ENCODE results near the gene ZNF74. TPM values are rescaled to one million over a fixed set of nuclear protein-coding genes. Genes with fewer than 3 reads are reported as not detected.

ZNF74 gene
- total and polyA plus RNA-seq, 5 experiments from 2014 or later: 6.7 to 14.5 (median 10.7) TPM

DNA sequence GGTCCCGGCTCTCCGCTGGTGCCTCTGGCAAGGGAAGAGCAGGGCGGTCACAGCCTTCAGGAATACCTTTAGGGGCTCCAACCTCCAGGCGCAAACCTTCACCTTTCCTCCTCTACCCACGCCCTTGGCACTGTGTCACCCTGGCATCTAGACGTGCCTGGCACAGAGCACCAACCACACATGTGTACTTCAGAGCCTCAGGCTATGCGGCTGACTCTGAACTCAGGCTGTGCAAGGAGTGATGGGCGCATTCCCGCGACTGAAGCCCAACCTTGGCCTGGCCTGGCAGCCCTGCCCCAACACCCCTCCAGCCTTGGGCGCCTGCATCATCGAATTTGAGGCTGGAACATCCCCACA lies 32.3 kb downstream of the ZNF74 start:
- Mint-ChIP-seq H3K4me3 (peak overlapping the region in 7 of 10 donors; percentile 4 to 50 (median 38)), H3K36me3 (peaks cover 0 to 2% (median 0%) of the 10 kb centered on the region in 3 donors), H3K27ac (no peak overlapping the region), H3K27me3 (peaks cover 11 to 37% (median 17%) of the 10 kb centered on the region in 5 donors), H3K4me1 (peaks cover 6 to 36% (median 28%) of the 10 kb centered on the region in 4 donors), H3K9me3 (peaks cover 0 to 2% (median 0%) of the 10 kb centered on the region in 9 donors)
- no peak for ATAC-seq
- POLR2A ChIA-PET: no interaction called here
- no peak for DNase-seq

DNA sequence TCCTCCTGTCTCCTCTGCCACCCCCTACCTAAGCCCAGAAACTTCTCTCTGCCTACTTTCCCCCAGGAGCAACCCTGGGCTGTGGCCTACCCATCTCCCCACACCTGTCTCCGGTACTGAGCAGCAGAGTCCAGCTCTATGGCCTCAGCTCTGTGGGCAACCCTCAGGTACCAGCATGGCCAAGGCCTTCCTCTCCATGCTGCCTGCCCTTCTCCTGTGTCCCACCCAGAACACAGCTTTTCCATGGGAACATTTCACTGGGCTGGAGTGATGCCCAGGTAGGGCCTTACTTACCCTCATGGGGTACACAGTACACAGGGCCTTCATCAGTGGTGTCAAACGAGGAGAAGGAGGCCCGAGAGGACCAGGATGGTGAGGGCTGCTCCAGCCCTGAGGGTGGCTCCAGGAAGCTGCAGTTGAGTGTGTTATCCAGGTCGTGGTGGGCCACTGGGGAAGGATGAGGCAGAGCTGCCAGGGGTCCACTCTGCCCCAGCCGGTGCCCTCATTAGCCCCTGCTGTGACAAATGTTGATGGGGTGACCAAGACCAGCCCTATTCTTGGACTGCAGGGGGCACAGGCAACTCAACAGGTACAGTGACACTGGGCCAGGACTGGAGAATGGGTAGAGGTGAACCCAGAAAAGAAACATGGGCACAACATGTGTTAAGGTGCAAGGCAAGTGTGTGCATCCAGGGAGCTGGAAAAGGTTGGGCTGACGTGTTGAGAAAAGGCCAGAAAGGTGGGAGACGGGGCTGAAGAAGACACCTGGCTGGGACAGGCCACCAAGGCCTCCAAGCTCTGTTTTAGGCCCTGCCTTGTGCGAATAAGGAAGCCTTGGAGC lies 33.4 kb downstream of the ZNF74 start:
- H3K4me1 Mint-ChIP-seq: peaks cover 8 to 36% (median 33%) of the 10 kb centered on the region in 4 donors
- H3K27ac Mint-ChIP-seq: peak overlapping the region in 2 of 10 donors; percentile 57 to 68
- H3K4me3 Mint-ChIP-seq: peak overlapping the region; percentile 35 to 79 (median 48)
- peaks cover 0 to 2% (median 0%) of the 10 kb centered on the region in 3 donors for H3K36me3 Mint-ChIP-seq
- POLR2A ChIA-PET: interaction anchor here (0.6 to 4.1 kb wide), 3 partner anchors 9 to 37 kb away, joined by 3 to 35 read pairs (median 3); no protein-coding TSS in a partner anchor
- H3K9me3 Mint-ChIP-seq: peaks cover 0 to 2% (median 0%) of the 10 kb centered on the region in 9 donors
- DNase-seq (no peak), ATAC-seq (no peak)
- H3K27me3 Mint-ChIP-seq: peaks cover 11 to 44% (median 19%) of the 10 kb centered on the region in 5 donors

DNA sequence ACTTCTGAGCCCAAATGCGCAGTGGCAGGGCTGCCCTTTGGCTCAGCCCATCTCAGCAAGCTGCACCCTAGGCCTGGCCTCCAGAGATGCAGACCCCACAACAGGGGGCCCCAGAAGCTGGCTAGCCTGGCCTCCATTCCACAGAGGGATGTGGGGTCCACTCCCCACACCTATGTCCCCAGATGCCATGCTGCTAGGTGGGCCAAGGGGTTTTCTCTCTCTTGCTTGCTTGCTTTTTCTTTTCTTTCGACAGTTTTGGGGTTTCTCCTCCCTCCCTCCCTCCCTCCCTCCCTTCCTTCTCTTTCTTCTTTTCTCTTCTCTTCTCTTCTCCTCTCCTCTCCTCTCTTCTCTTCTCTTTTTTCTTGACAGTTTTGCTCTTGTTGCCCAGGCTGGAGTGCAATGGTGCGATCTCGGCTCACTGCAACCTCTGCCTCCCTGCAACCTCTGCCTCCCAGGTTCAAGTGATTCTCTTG lies 34.0 kb downstream of the ZNF74 start:
- ATAC-seq: no peak
- H3K27me3 Mint-ChIP-seq: peaks cover 12 to 51% (median 22%) of the 10 kb centered on the region in 5 donors
- H3K9me3 Mint-ChIP-seq: peaks cover 0 to 2% (median 0%) of the 10 kb centered on the region in 9 donors
- H3K27ac Mint-ChIP-seq: peak overlapping the region in 1 of 10 donors; percentile 90
- POLR2A ChIA-PET: interaction anchor here (0.6 to 4.1 kb wide), 5 partner anchors 10 to 68 kb away, joined by 3 to 35 read pairs (median 9); partner anchors contain the start of gene KLHL22
- no peak for DNase-seq
- H3K4me1 Mint-ChIP-seq: peaks cover 8 to 36% (median 35%) of the 10 kb centered on the region in 4 donors
- peak overlapping the region in 4 of 10 donors; percentile 12 to 93 (median 46) for H3K4me3 Mint-ChIP-seq
- H3K36me3 Mint-ChIP-seq: peaks cover 0 to 2% (median 0%) of the 10 kb centered on the region in 3 donors

DNA sequence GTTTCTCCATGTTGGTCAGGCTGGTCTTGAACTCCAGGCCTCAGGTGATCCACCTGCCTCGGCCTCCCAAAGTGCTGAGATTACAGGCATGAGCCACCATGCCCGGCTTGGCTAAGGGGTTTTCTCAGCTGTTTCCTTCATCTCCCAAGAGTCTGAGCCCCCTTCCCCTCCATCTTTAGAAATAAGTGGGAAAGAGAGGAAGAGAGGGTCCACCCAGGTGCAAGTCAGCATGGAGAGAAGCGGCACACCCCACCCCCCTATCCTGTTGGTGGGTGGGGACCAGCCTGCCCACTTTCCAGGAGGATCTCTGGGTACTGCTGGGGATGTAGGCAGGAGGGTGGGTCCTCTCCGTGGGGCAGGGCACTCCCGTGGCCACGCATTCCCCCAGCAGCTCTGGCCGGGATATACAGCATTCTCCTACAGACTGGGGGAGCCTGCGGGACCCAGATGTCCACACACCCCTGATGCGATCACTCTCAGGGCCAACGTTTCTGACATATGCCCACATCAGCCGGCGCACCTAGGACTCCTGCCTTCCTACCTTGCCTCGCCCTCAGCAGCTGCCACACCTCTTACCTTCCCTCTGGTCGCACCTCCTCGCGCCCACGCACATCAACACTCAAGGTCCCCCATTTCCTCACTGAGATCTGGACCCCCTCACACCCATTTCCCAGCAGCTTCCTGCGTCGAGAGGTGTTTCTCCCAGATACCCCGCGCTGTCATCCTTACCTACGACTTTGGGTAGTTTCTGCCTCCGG lies 34.7 kb downstream of the ZNF74 start:
- POLR2A ChIA-PET: interaction anchor here (1.3 to 4.1 kb wide), 5 partner anchors 11 to 127 kb away, joined by 3 to 35 read pairs (median 9); partner anchors contain the start of gene KLHL22
- Mint-ChIP-seq H3K4me1 (peaks cover 5 to 33% (median 31%) of the 10 kb centered on the region in 4 donors), H3K4me3 (peak overlapping the region; percentile 77 to 97 (median 89)), H3K9me3 (peaks cover 0 to under 1% (median 0%) of the 10 kb centered on the region in 9 donors), H3K27me3 (peaks cover 12 to 53% (median 22%) of the 10 kb centered on the region in 5 donors), H3K27ac (peak overlapping the region in 9 of 10 donors; percentile 26 to 91 (median 82)), H3K36me3 (peaks cover 0 to 2% (median 0%) of the 10 kb centered on the region in 3 donors)
- peak; percentile 17 to 21 for ATAC-seq
- no peak for DNase-seq

DNA sequence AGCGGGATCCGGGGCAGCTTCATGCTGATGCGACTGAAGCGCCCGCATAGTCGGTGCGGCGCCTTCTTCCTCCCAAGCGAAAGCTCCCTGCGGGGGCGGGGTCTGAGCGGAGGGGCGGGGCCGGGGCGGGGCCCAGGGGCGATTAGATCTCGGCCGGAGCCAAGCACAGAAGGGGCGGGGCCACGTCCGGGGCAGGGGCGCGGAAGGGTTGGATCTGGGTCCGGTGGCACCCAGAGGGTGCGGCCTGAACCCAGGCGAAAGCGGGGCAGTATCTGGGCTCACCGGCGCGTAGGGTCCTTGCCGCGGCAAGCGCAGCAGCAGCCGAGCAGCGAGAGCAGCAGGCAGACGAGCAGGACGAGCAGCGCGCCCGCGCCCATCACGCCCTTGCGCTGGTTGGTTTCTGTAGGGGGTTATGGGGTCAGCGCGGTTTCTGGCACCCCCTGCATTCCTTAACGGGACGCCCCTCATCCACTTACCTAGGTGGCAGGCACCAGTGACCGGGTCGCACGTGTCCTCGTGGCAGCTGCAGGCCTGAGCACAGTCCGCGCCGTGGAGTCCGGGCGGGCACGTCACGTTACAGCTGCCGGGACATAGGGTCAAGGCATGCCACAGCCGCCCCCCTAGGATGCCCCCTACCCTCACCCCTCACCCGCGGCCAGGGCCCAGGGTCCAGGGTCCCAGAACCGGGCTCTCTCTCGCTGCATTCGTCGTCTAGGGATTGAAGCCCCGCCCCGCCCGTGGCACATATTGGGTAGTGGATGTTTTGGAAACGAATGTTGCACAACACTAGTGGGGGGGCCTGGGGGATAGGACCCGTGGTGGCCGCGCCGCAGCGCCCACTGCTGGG lies 35.5 kb downstream of the ZNF74 start:
- Mint-ChIP-seq H3K36me3 (no peaks in the 10 kb centered on the region), H3K4me1 (peaks cover 7 to 33% (median 31%) of the 10 kb centered on the region in 4 donors), H3K27ac (peak overlapping the region in 9 of 10 donors; percentile 26 to 91 (median 82)), H3K4me3 (peak overlapping the region; percentile 77 to 97 (median 89)), H3K27me3 (peaks cover 15 to 56% (median 25%) of the 10 kb centered on the region in 5 donors), H3K9me3 (no peaks in the 10 kb centered on the region)
- DNase-seq (peak; percentile 44 to 86 (median 74)), ATAC-seq (peak; percentile 65 to 72)
- POLR2A ChIA-PET: interaction anchor here (1.0 to 4.1 kb wide), 7 partner anchors 9 to 126 kb away, joined by 3 to 35 read pairs (median 5); partner anchors contain the start of gene KLHL22

DNA sequence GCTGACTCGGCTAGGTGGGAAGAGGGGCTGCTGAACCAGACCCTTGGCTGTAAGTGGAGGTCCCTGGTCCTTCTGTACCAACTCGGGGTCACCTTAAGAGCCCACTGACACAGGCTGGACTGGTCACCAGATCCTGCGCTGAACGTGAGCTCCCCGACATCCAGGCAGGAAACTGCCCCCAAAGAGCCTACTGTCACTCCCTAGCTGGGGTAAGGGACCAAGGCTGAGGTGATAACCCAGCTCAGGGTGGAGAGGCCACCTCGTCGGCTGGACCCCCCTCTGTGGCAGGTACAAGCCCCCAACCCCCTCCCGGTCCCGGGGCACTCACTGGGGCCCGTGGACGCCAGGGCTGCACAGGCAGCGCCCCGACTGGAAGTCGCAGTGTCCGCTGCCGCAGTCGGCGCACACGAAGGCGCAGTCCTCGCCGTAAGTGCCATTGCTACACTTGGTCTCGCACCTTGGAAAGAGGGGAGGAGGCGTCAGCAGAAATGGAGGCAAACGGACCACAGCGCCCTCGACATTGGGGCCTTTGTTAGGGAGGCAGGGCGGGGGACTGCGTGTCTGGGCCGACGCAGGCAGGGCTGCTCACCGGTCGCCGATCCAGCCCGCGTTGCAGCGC lies 36.3 kb downstream of the ZNF74 start:
- ATAC-seq (peak; percentile 13 to 15), DNase-seq (peak in 2 of 10 donors; percentile 23 to 29)
- no peak overlapping the region for H3K27ac Mint-ChIP-seq
- H3K4me3 Mint-ChIP-seq: peak overlapping the region; percentile 65 to 97 (median 86)
- no peaks in the 10 kb centered on the region for H3K9me3 Mint-ChIP-seq
- POLR2A ChIA-PET: interaction anchor here (1.0 to 4.1 kb wide), 5 partner anchors 8 to 34 kb away, joined by 3 to 35 read pairs (median 9); no protein-coding TSS in a partner anchor
- peaks cover 13 to 35% (median 30%) of the 10 kb centered on the region in 4 donors for H3K4me1 Mint-ChIP-seq
- peaks cover 0 to 2% (median 0%) of the 10 kb centered on the region in 3 donors for H3K36me3 Mint-ChIP-seq
- peaks cover 21 to 63% (median 32%) of the 10 kb centered on the region in 5 donors for H3K27me3 Mint-ChIP-seq

DNA sequence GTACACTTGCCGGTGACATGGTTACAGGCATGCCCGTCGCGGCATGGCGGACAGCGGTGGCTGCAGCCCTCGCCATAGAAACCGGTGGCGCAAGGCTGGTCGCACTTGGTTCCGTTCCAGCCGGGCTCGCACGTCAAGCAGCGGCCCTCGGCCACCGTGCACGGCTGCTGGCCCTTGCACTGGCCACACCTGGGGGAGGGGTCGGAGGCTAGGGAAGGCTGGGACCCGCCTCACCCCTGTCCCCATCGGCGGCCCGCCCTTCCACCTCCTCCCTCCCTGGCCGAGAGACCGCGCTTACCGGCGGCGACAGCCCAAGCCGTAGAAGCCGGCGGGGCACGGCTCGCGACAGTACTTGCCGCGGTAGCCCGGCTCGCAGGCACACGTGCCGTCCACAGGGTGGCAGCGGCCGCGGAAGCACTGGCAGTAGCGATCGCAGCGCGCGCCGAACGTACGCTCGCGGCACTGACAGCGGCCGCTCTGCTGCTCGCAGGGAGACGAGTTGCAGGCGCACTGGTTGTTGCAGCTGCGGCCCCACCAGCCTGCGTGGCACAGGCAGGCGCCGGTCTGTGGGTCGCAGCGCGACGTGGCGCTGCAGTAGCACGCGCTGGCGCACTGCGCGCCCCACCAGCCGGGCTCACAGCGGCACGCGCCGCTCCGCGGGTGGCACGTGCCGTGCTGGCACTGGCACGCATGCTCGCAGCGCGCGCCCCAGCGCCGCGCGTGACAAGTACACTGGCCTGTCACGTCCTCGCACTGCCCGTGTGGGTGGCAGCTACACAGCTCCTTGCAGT lies 37.0 kb downstream of the ZNF74 start:
- ATAC-seq (peak; percentile 63 to 70), DNase-seq (peak; percentile 36 to 73 (median 50))
- H3K27ac Mint-ChIP-seq: no peak overlapping the region
- H3K36me3 Mint-ChIP-seq: peaks cover 0 to 2% (median 0%) of the 10 kb centered on the region in 3 donors
- H3K4me3 Mint-ChIP-seq: peak overlapping the region; percentile 65 to 97 (median 86)
- peaks cover 27 to 70% (median 39%) of the 10 kb centered on the region in 5 donors for H3K27me3 Mint-ChIP-seq
- peaks cover 16 to 42% (median 33%) of the 10 kb centered on the region in 4 donors for H3K4me1 Mint-ChIP-seq
- POLR2A ChIA-PET: interaction anchor here (1.0 to 4.1 kb wide), 4 partner anchors 8 to 33 kb away, joined by 3 to 35 read pairs (median 9); no protein-coding TSS in a partner anchor
- H3K9me3 Mint-ChIP-seq: no peaks in the 10 kb centered on the region

DNA sequence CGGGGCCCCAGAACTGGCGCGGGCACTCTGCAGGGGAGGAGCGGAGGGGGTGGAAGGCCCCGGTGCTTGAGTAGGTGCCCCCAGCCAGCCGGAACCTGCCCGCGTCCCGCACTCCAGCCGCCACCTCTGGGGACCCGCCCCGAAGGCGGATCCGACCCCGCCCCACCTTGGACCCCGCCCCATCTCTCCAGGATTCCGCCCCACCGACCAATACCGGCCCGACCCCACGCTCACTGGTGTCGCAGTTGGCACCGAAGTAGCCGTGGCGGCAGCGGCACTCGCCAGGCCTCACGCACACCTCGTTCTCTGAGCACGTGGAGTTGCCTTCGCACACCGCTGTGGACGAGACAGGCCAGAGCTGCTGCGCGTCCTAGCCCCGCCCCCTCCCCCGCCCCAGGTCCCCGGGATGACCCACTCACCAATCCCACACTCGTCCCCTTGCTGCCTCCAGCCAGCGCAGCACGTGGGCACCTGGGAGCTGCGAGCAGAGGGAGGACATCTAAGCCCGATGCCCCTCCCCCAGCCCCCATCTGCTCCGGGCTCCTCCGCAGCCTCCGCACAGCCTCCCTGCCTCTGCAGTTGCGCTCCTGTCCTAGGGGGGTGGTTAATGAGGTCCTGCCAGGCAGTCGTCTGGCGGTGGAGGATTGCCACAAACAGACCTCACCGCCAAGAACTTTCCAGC lies 37.7 kb downstream of the ZNF74 start:
- POLR2A ChIA-PET: interaction anchor here (0.5 to 1.3 kb wide), 3 partner anchors 9 to 38 kb away, joined by 3 to 4 read pairs (median 4); no protein-coding TSS in a partner anchor
- Mint-ChIP-seq H3K4me3 (peak overlapping the region; percentile 36 to 97 (median 58)), H3K9me3 (no peaks in the 10 kb centered on the region), H3K27me3 (peaks cover 27 to 73% (median 41%) of the 10 kb centered on the region in 5 donors), H3K36me3 (peaks cover 0 to 2% (median 0%) of the 10 kb centered on the region in 3 donors), H3K27ac (peak overlapping the region in 2 of 10 donors; percentile 8 to 71), H3K4me1 (peaks cover 16 to 43% (median 33%) of the 10 kb centered on the region in 4 donors)
- DNase-seq (no peak), ATAC-seq (no peak)

DNA sequence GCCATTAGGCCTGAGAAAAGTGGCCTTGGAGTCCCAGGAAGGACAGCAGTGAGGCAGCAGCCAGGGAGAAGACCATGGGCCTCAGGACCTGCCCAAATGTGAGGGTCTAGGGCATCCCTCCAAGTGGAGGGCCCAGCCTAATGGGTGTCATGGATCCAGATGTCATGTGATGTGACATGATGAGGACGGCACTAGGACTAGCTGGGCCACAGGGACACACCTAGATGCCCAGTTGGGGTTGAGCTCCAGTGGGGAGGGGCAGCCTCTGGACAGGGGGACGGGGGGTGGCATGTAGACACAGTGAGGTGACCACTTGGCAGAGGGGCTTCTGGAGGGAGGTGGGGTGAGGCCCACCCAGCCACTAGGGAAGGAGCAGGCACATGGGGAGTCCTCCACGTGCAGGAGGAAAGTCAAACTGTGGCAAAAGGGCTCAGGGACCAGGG lies 38.3 kb downstream of the ZNF74 start:
- H3K4me3 Mint-ChIP-seq: peak overlapping the region in 9 of 10 donors; percentile 29 to 93 (median 59)
- DNase-seq (no peak), ATAC-seq (no peak)
- peaks cover 21 to 45% (median 36%) of the 10 kb centered on the region in 4 donors for H3K4me1 Mint-ChIP-seq
- POLR2A ChIA-PET: interaction anchor here (0.5 to 1.3 kb wide), 4 partner anchors 9 to 38 kb away, joined by 3 to 4 read pairs (median 4); no protein-coding TSS in a partner anchor
- H3K27ac Mint-ChIP-seq: peak overlapping the region in 1 of 10 donors; percentile 84
- H3K9me3 Mint-ChIP-seq: no peaks in the 10 kb centered on the region
- H3K36me3 Mint-ChIP-seq: peaks cover 0 to 2% (median 0%) of the 10 kb centered on the region in 3 donors
- peaks cover 27 to 73% (median 42%) of the 10 kb centered on the region in 5 donors for H3K27me3 Mint-ChIP-seq
